Thymus (tissue), 11 donors: ENCODE data around the gene FGF18. TPM values are rescaled to one million over a fixed set of nuclear protein-coding genes. Genes with fewer than 3 reads are reported as not detected.

Experiments
- DNase-seq, 9 donors: peaks; one replicate each; pipeline ENCODE4 v3.0.0-alpha.2; 2013; ENCODE audit warnings: low spot score in 9 of 9, low read depth in 6 of 9, missing footprints in 1 of 9
- H3K27ac ChIP-seq, 2 donors: one replicate each; pipeline ENCODE4 v1.5.1; 2013; ENCODE audit warnings: control low read depth in 1 of 2, low read depth in 1 of 2, low read length in 1 of 2, mild to moderate bottlenecking in 1 of 2, moderate library complexity in 1 of 2
- H3K27me3 ChIP-seq, 2 donors: one replicate each; pipeline ENCODE4 v1.5.1; 2013; ENCODE audit warnings: low read length in 1 of 2; ENCODE audit not compliant: control insufficient read depth in 2 of 2, insufficient read depth in 1 of 2
- H3K36me3 ChIP-seq, 2 donors: one replicate each; pipeline ENCODE4 v1.5.1; 2013; ENCODE audit warnings: low read length in 1 of 2, mild to moderate bottlenecking in 1 of 2, moderate library complexity in 1 of 2; ENCODE audit not compliant: control insufficient read depth in 2 of 2, insufficient read depth in 2 of 2
- H3K4me1 ChIP-seq, 2 donors: one replicate each; pipeline ENCODE4 v1.5.1; 2013; ENCODE audit warnings: low read length in 2 of 2; ENCODE audit not compliant: control insufficient read depth in 2 of 2, insufficient read depth in 2 of 2
- H3K4me3 ChIP-seq, 2 donors: one replicate each; pipeline ENCODE4 v1.5.1; 2013; ENCODE audit warnings: low read length in 2 of 2, control low read depth in 1 of 2, mild to moderate bottlenecking in 1 of 2
- H3K9me3 ChIP-seq, 2 donors: one replicate each; pipeline ENCODE4 v1.5.1; 2013; ENCODE audit warnings: low read length in 1 of 2, mild to moderate bottlenecking in 1 of 2; ENCODE audit not compliant: control insufficient read depth in 2 of 2, insufficient read depth in 1 of 2
- WGBS: extraction: QIAGEN DNeasy Blood & Tissue Kit; methylation state at CpG from one replicate; pipeline ENCODE4 v1.1.7; 2013; 5-methylcytosine and 5-hydroxymethylcytosine counted together
- polyA plus RNA-seq: library from polyadenylated mRNA; stranded (reverse); fragments of 200-250 nt; gene quantifications from one replicate; pipeline ENCODE4 v1.2.3, GENCODE V29; 2013
- total RNA-seq: library from RNA; stranded (reverse); fragments of 120-200 nt; gene quantifications from one replicate; pipeline ENCODE4 v1.2.4, GENCODE V29; 2013
- donor health status: healthy.

FGF18 gene
- total and polyA plus RNA-seq, 2 donors = 0.80 to 0.82 TPM

- no peak overlapping the region for H3K27ac ChIP-seq
- H3K36me3 ChIP-seq = no peaks in the 10 kb centered on the region
- DNase-seq = no peak
- 94% methylated on average over 3 of the region's 3 CpGs for WGBS
- H3K4me3 ChIP-seq = no peak overlapping the region
- H3K27me3 ChIP-seq = peaks cover 0 to 2% of the 10 kb centered on the region in 2 donors
- H3K4me1 ChIP-seq = no peaks in the 10 kb centered on the region
- no peaks in the 10 kb centered on the region for H3K9me3 ChIP-seq
These were observed 87.5 kb downstream of the FGF18 start for GRCh38 chr5:171506951-171507350.

Other genes starting within 250 kb of the FGF18 start
- gene TLX3, start 110.4 kb upstream of the FGF18 start, total RNA-seq = not detected
- gene TLX3, start 110.4 kb upstream of the FGF18 start, polyA plus RNA-seq = 0.05 TPM
- gene NPM1, start 31.8 kb upstream of the FGF18 start, total RNA-seq = 2,632 TPM
- 2,207 TPM for gene NPM1, start 31.8 kb upstream of the FGF18 start, polyA plus RNA-seq